ENCODE measurements around the gene MATCAP1.
A peak's percentile ranks its signal among the peaks of the same experiment; 100 is the strongest.

MATCAP1 gene

GRCh38 chr16:67170949-67171649 is 12.7 kb downstream of the MATCAP1 start:
- DNase-seq (ENCODE audit: low spot score): no peak

- DNase-seq (ENCODE audit: low spot score): peak; percentile 93
Measured at GRCh38 chr16:67170168-67170948, 13.4 kb downstream of the MATCAP1 start, which contains the start of gene NOL3. TSS of gene NOL3 (plus strand) at chr16:67170538.

GRCh38 chr16:67169642-67170167 is 14.1 kb downstream of the MATCAP1 start:
- DNase-seq (ENCODE audit: low spot score): no peak

- no peak for DNase-seq (ENCODE audit: low spot score)
Measured at GRCh38 chr16:67169011-67169451, 14.7 kb downstream of the MATCAP1 start.

GRCh38 chr16:67167588-67167987 is 16.2 kb downstream of the MATCAP1 start:
- no peak for DNase-seq (ENCODE audit: low spot score)

- DNase-seq (ENCODE audit: low spot score): no peak
Measured at GRCh38 chr16:67166598-67167168, 17.1 kb downstream of the MATCAP1 start.

- DNase-seq (ENCODE audit: low spot score): no peak
Measured at GRCh38 chr16:67166110-67166547, 17.6 kb downstream of the MATCAP1 start.

- DNase-seq (ENCODE audit: low spot score): no peak
Measured at GRCh38 chr16:67165121-67166078, 18.4 kb downstream of the MATCAP1 start.

- no peak for DNase-seq (ENCODE audit: low spot score)
Measured at GRCh38 chr16:67164599-67165061, 19.1 kb downstream of the MATCAP1 start, which contains the start of gene HSF4. TSS of gene HSF4 (plus strand) at chr16:67164745. CDS start at chr16:67164812, 67 bp downstream.

- DNase-seq (ENCODE audit: low spot score): no peak
Measured at GRCh38 chr16:67163999-67164558, 19.7 kb downstream of the MATCAP1 start.

GRCh38 chr16:67163164-67163998 is 20.4 kb downstream of the MATCAP1 start:
- no peak for DNase-seq (ENCODE audit: low spot score)

- DNase-seq (ENCODE audit: low spot score): no peak
Measured at GRCh38 chr16:67162506-67163163, 21.1 kb downstream of the MATCAP1 start.

- no peak for DNase-seq (ENCODE audit: low spot score)
Measured at GRCh38 chr16:67161595-67162058, 22.1 kb downstream of the MATCAP1 start.

GRCh38 chr16:67158637-67159600 is 24.8 kb downstream of the MATCAP1 start:
- DNase-seq (ENCODE audit: low spot score): no peak

- no peak for DNase-seq (ENCODE audit: low spot score)
Measured at GRCh38 chr16:67157892-67158635, 25.7 kb downstream of the MATCAP1 start.

GRCh38 chr16:67157106-67157748 is 26.5 kb downstream of the MATCAP1 start:
- DNase-seq (ENCODE audit: low spot score): no peak
